H9 (cell line): ENCODE measurements around the gene TAF11L12. TPM values are rescaled to one million over a fixed set of nuclear protein-coding genes. Genes with fewer than 3 reads are reported as not detected.
"Not testable (repeated sequence)": the region's sequence is repeated elsewhere in the genome, so short reads cannot be mapped to it uniquely, and the experiment has no call there.

ENCODE experiments used
- DNase-seq: peaks from one replicate; pipeline ENCODE4 v3.0.0-alpha.2; 2017
- H2AFZ ChIP-seq: one replicate; pipeline ENCODE4 v1.6.1; 2013; ENCODE audit warnings: mild to moderate bottlenecking, low read length, control low read depth, moderate library complexity
- H2AK5ac ChIP-seq: 2 replicates; pipeline ENCODE4 v1.6.1; 2013; ENCODE audit warnings: low read length, control low read depth, mixed read lengths; ENCODE audit not compliant: insufficient read length
- H2BK120ac ChIP-seq: one replicate; pipeline ENCODE4 v1.6.1; 2013; ENCODE audit warnings: low read depth, mild to moderate bottlenecking, low read length, control low read depth, inconsistent platforms; ENCODE audit not compliant: poor library complexity, severe bottlenecking
- H2BK12ac ChIP-seq: 2 replicates; pipeline ENCODE4 v1.6.1; 2013; ENCODE audit warnings: low read length, control low read depth, mixed read lengths, low read depth; ENCODE audit not compliant: insufficient read length
- H2BK15ac ChIP-seq: 2 replicates; pipeline ENCODE4 v1.6.1; 2013; ENCODE audit warnings: low read depth, low read length, control low read depth
- H2BK20ac ChIP-seq: one replicate; pipeline ENCODE4 v1.6.1; 2013; ENCODE audit warnings: low read depth, mild to moderate bottlenecking, low read length, control low read depth, inconsistent platforms; ENCODE audit not compliant: poor library complexity, severe bottlenecking
- H2BK5ac ChIP-seq: 2 replicates; pipeline ENCODE4 v1.6.1; 2013; ENCODE audit warnings: low read length, control low read depth, mixed read lengths; ENCODE audit not compliant: insufficient read length
- H3K14ac ChIP-seq: 2 replicates; pipeline ENCODE4 v1.6.1; 2013; ENCODE audit warnings: low read length, control low read depth; ENCODE audit not compliant: insufficient read depth
- H3K18ac ChIP-seq: 2 replicates; pipeline ENCODE4 v1.6.1; 2013; ENCODE audit warnings: low read depth, mild to moderate bottlenecking, mixed read lengths, low read length, control low read depth; ENCODE audit not compliant: insufficient read length
- H3K23ac ChIP-seq: 2 replicates; pipeline ENCODE4 v1.6.1; 2013; ENCODE audit warnings: low read length, control low read depth, mixed read lengths, low read depth; ENCODE audit not compliant: insufficient read length
- H3K23me2 ChIP-seq: 2 replicates; pipeline ENCODE4 v1.6.1; 2013; ENCODE audit warnings: low read depth, mild to moderate bottlenecking, mixed read lengths, low read length, control low read depth; ENCODE audit not compliant: insufficient read length, poor library complexity, severe bottlenecking
- H3K27ac ChIP-seq: 2 replicates; pipeline ENCODE4 v1.5.1; 2013; ENCODE audit warnings: low read length, control low read depth, mixed read lengths, low read depth; ENCODE audit not compliant: insufficient read length
- H3K27me3 ChIP-seq: 2 replicates; pipeline ENCODE4 v1.6.1; 2013; ENCODE audit warnings: low read length, control low read depth, inconsistent platforms; ENCODE audit not compliant: insufficient read depth
- H3K4ac ChIP-seq: 2 replicates; pipeline ENCODE4 v1.6.1; 2013; ENCODE audit warnings: low read depth, mild to moderate bottlenecking, control low read depth, inconsistent platforms, low read length, moderate library complexity
- H3K4me1 ChIP-seq: 2 replicates; pipeline ENCODE4 v1.6.1; 2013; ENCODE audit warnings: low read length, control low read depth, inconsistent platforms; ENCODE audit not compliant: insufficient read depth
- H3K4me2 ChIP-seq: 2 replicates; pipeline ENCODE4 v1.6.1; 2013; ENCODE audit warnings: low read length, control low read depth, mixed read lengths; ENCODE audit not compliant: insufficient read length, insufficient read depth
- H3K56ac ChIP-seq: 2 replicates; pipeline ENCODE4 v1.6.1; 2013; ENCODE audit warnings: low read depth, mild to moderate bottlenecking, mixed read lengths, low read length, control low read depth; ENCODE audit not compliant: insufficient read length
- H3K79me1 ChIP-seq: 2 replicates; pipeline ENCODE4 v1.6.1; 2013; ENCODE audit warnings: low read depth, mild to moderate bottlenecking, moderate library complexity, low read length, control low read depth, inconsistent platforms; ENCODE audit not compliant: insufficient read depth, poor library complexity, severe bottlenecking
- H3K79me2 ChIP-seq: 2 replicates; pipeline ENCODE4 v1.6.1; 2013; ENCODE audit warnings: low read length, control low read depth, inconsistent platforms; ENCODE audit not compliant: insufficient read depth
- H3K9ac ChIP-seq: 2 replicates; pipeline ENCODE4 v1.6.1; 2013; ENCODE audit warnings: low read length, control low read depth, mixed read lengths; ENCODE audit not compliant: insufficient read length; ENCODE audit errors: extremely low read depth
- H3K9me3 ChIP-seq: one replicate; pipeline ENCODE4 v1.6.1; 2013; ENCODE audit warnings: low read depth, low read length, inconsistent platforms; ENCODE audit not compliant: control insufficient read depth
- H3T11ph ChIP-seq: one replicate; pipeline ENCODE4 v1.6.1; 2013; ENCODE audit warnings: mild to moderate bottlenecking, low read length, control low read depth, inconsistent platforms
- H4K20me1 ChIP-seq: one replicate; pipeline ENCODE4 v1.6.1; 2013; ENCODE audit not compliant: control insufficient read depth, insufficient read length, insufficient read depth
- H4K5ac ChIP-seq: 2 replicates; pipeline ENCODE4 v1.6.1; 2013; ENCODE audit warnings: low read depth, mild to moderate bottlenecking, mixed read lengths, low read length, control low read depth; ENCODE audit not compliant: insufficient read length
- H4K8ac ChIP-seq: replicated peaks from 2 replicates; pipeline ENCODE4 v1.6.1; 2013; ENCODE audit warnings: low read length, control low read depth, mixed read lengths, low read depth; ENCODE audit not compliant: insufficient read length
- H4K91ac ChIP-seq: 2 replicates; pipeline ENCODE4 v1.6.1; 2013; ENCODE audit warnings: low read depth, mild to moderate bottlenecking, moderate library complexity, mixed read lengths, low read length, control low read depth; ENCODE audit not compliant: insufficient read length
- H3K27ac Mint-ChIP-seq, 3 experiments: 2 replicates in 2 of 3; 3 replicates in 1 of 3; pipeline ENCODE4 v1.8.0; 2020 to 2021; ENCODE audit warnings: mixed read lengths in 3 of 3, mild to moderate bottlenecking in 1 of 3, moderate library complexity in 1 of 3
- H3K27me3 Mint-ChIP-seq: 2 replicates; pipeline ENCODE4 v1.8.0; 2021; ENCODE audit warnings: low read depth, mild to moderate bottlenecking, moderate library complexity, mixed read lengths
- H3K36me3 Mint-ChIP-seq, 3 experiments: 2 replicates in 2 of 3; 3 replicates in 1 of 3; pipeline ENCODE4 v1.8.0; 2020 to 2021; ENCODE audit warnings: low read depth in 3 of 3, mixed read lengths in 3 of 3; ENCODE audit not compliant: insufficient read depth in 1 of 3
- H3K4me1 Mint-ChIP-seq, 2 experiments: 2 replicates each; pipeline ENCODE4 v1.8.0; 2020; ENCODE audit warnings: mixed read lengths in 2 of 2
- H3K4me3 Mint-ChIP-seq, 2 experiments: 2 replicates in 1 of 2; 3 replicates in 1 of 2; pipeline ENCODE4 v1.8.0; 2020 to 2021; ENCODE audit warnings: mild to moderate bottlenecking in 2 of 2, mixed read lengths in 2 of 2, moderate library complexity in 1 of 2
- H3K9me3 Mint-ChIP-seq, 2 experiments: 2 replicates in 1 of 2; 3 replicates in 1 of 2; pipeline ENCODE4 v1.8.0; 2020; ENCODE audit warnings: mild to moderate bottlenecking in 2 of 2, mixed read lengths in 2 of 2, moderate library complexity in 1 of 2
- CTCF ChIP-seq: fragments of 200-600 bp; sonication (generic); conservative IDR thresholded peaks from 3 replicates; pipeline ENCODE4 v1.8.0; 2021; ENCODE audit warnings: antibody characterized with exemption, mild to moderate bottlenecking
- WGBS: extraction: QIAGEN DNeasy Blood & Tissue Kit; methylation state at CpG from one replicate; pipeline ENCODE4 v1.1.7; 2013; ENCODE audit warnings: missing lambda C conversion rate, low lambda C conversion rate, mixed read lengths; ENCODE audit not compliant: insufficient read length; ENCODE audit errors: extremely low coverage; 5-methylcytosine and 5-hydroxymethylcytosine counted together
- total RNA-seq: library from RNA; stranded (reverse); gene quantifications from 2 replicates; pipeline ENCODE4 v1.2.1, GENCODE V29; 2021

Gene TAF11L12
- total RNA-seq, 1 experiment from 2014 or later = not detected

GRCh38 chr5:17655201-17655759 lies 45.1 kb downstream of the TAF11L12 start:
- H2BK12ac ChIP-seq, H3K9me3 Mint-ChIP-seq, H3K4me2 ChIP-seq, H2AFZ ChIP-seq, H3K79me1 ChIP-seq, H3K36me3 Mint-ChIP-seq, H2BK5ac ChIP-seq, H3K18ac ChIP-seq, H3K4ac ChIP-seq, H3K27ac Mint-ChIP-seq, H3K27me3 Mint-ChIP-seq, H3K9ac ChIP-seq, H3K9me3 ChIP-seq, H2AK5ac ChIP-seq, H3K23me2 ChIP-seq, H3K27ac ChIP-seq, H4K5ac ChIP-seq, H2BK15ac ChIP-seq, H3K56ac ChIP-seq, H3K27me3 ChIP-seq, H3K4me3 Mint-ChIP-seq, H3T11ph ChIP-seq, H2BK20ac ChIP-seq, H2BK120ac ChIP-seq, H3K4me1 Mint-ChIP-seq, H3K14ac ChIP-seq, H4K8ac ChIP-seq, H3K79me2 ChIP-seq, H4K91ac ChIP-seq, H4K20me1 ChIP-seq, H3K4me1 ChIP-seq, H3K23ac ChIP-seq: not testable (repeated sequence)
- WGBS = no CpG with 5 or more reads among the region's 32 CpGs
- peak; percentile 56 for DNase-seq
- TF ChIP-seq CTCF = peak; percentile 45; the same call in 2 of the 3 replicates
